SK-N-SH treated with all-trans-retinoic acid at 6 μM for 48 hours (cell line): ENCODE data around the gene SEMA4A.
A peak's percentile ranks its signal among the peaks of the same experiment; 100 is the strongest.

Source experiments
- ATAC-seq: fragments of 200-7000 bp; cut with Tn5 transposase; 3 replicates; pipeline ENCODE4 v1.9.1; 2020; ENCODE audit warnings: mild to moderate bottlenecking, moderate library complexity
- ARNTL ChIP-seq: fragments of 450-650 bp; formaldehyde crosslinking; IDR thresholded peaks from 2 replicates; pipeline ENCODE4 v1.5.0; 2020; ENCODE audit warnings: low read depth, mild to moderate bottlenecking, moderate library complexity, borderline replicate concordance
- BACH2 ChIP-seq: fragments of 250-450 bp; sonication (Bioruptor Pico); IDR thresholded peaks from 2 replicates; pipeline ENCODE4 v1.9.0; 2021; ENCODE audit warnings: mild to moderate bottlenecking, borderline replicate concordance
- CSDC2 ChIP-seq: fragments of 250-450 bp; sonication (Bioruptor Pico); IDR thresholded peaks from 2 replicates; pipeline ENCODE4 v1.5.0; 2020; ENCODE audit warnings: mild to moderate bottlenecking, moderate library complexity
- GLIS3 ChIP-seq: fragments of 250-450 bp; sonication (Bioruptor Pico); IDR thresholded peaks from 2 replicates; pipeline ENCODE4 v1.5.0; 2020; ENCODE audit warnings: mild to moderate bottlenecking, moderate library complexity
- ISL1 ChIP-seq: fragments of 250-450 bp; sonication (Bioruptor Pico); IDR thresholded peaks from 2 replicates; pipeline ENCODE4 v2.1.2; 2022; ENCODE audit warnings: mild to moderate bottlenecking, moderate library complexity
- OSR1 ChIP-seq: fragments of 250-450 bp; sonication (Bioruptor Pico); IDR thresholded peaks from 2 replicates; pipeline ENCODE4 v1.8.0; 2022; ENCODE audit warnings: moderate library complexity, mild to moderate bottlenecking, inconsistent platforms
- PPARA ChIP-seq: fragments of 250-450 bp; sonication (Bioruptor Pico); IDR thresholded peaks from 2 replicates; pipeline ENCODE4 v1.5.0; 2020; ENCODE audit warnings: mild to moderate bottlenecking, borderline replicate concordance
- RARB ChIP-seq: fragments of 250-450 bp; sonication (Bioruptor Pico); IDR thresholded peaks from 2 replicates; pipeline ENCODE4 v1.8.0; 2021; ENCODE audit warnings: mild to moderate bottlenecking, moderate library complexity
- SNAI2 ChIP-seq: fragments of 250-450 bp; sonication (Bioruptor Pico); IDR thresholded peaks from 2 replicates; pipeline ENCODE4 v1.5.0; 2020; ENCODE audit warnings: mild to moderate bottlenecking, moderate library complexity
- TOX ChIP-seq: fragments of 250-450 bp; sonication (Bioruptor Pico); IDR thresholded peaks from 2 replicates; pipeline ENCODE4 v1.8.0; 2021; ENCODE audit warnings: mild to moderate bottlenecking, moderate library complexity, borderline replicate concordance
- ZC3H10 ChIP-seq: fragments of 250-450 bp; sonication (Bioruptor Pico); IDR thresholded peaks from 2 replicates; pipeline ENCODE4 v1.5.1; 2021; ENCODE audit warnings: mild to moderate bottlenecking, moderate library complexity
- ZFP3 ChIP-seq: fragments of 250-450 bp; sonication (Bioruptor Pico); IDR thresholded peaks from 2 replicates; pipeline ENCODE4 v1.5.0; 2020; ENCODE audit warnings: mild to moderate bottlenecking, moderate library complexity
- ZFP30 ChIP-seq: fragments of 450-650 bp; formaldehyde crosslinking; IDR thresholded peaks from 2 replicates; pipeline ENCODE4 v1.5.0; 2022; ENCODE audit warnings: mild to moderate bottlenecking, moderate library complexity
- ZNF565 ChIP-seq: fragments of 450-650 bp; formaldehyde crosslinking; conservative IDR thresholded peaks from 2 replicates; pipeline ENCODE4 v1.5.0; 2020; ENCODE audit warnings: low read depth, mild to moderate bottlenecking, moderate library complexity
- ZNF8 ChIP-seq: fragments of 450-650 bp; formaldehyde crosslinking; IDR thresholded peaks from 2 replicates; pipeline ENCODE4 v1.5.0; 2020; ENCODE audit warnings: mild to moderate bottlenecking, moderate library complexity
- TF ChIP-seq, protein P1 (sequence below): fragments of 250-450 bp; sonication (Bioruptor Pico); IDR thresholded peaks from 2 replicates; pipeline ENCODE4 v1.5.1; 2021; ENCODE audit warnings: mild to moderate bottlenecking, moderate library complexity
- TF ChIP-seq, protein P2 (sequence below): fragments of 250-450 bp; sonication (Bioruptor Pico); IDR thresholded peaks from 2 replicates; pipeline ENCODE4 v1.8.0; 2021; ENCODE audit warnings: low read depth, mild to moderate bottlenecking, moderate library complexity, borderline replicate concordance
- TF ChIP-seq, protein P3 (sequence below): fragments of 250-450 bp; sonication (Bioruptor Pico); IDR thresholded peaks from 2 replicates; pipeline ENCODE4 v1.8.0; 2020; ENCODE audit warnings: mild to moderate bottlenecking, moderate library complexity, borderline replicate concordance
- TF ChIP-seq, protein P4 (sequence below): fragments of 250-450 bp; sonication (Bioruptor Pico); IDR thresholded peaks from 2 replicates; pipeline ENCODE4 v1.5.0; 2020; ENCODE audit warnings: mild to moderate bottlenecking, moderate library complexity

The SEMA4A gene

GRCh38 chr1:156128654-156129597 lies 24.5 kb upstream of the SEMA4A start:
- no peak for TF ChIP-seq SNAI2 (CRISPR knock-in tag)
- TF ChIP-seq, protein P1, sequence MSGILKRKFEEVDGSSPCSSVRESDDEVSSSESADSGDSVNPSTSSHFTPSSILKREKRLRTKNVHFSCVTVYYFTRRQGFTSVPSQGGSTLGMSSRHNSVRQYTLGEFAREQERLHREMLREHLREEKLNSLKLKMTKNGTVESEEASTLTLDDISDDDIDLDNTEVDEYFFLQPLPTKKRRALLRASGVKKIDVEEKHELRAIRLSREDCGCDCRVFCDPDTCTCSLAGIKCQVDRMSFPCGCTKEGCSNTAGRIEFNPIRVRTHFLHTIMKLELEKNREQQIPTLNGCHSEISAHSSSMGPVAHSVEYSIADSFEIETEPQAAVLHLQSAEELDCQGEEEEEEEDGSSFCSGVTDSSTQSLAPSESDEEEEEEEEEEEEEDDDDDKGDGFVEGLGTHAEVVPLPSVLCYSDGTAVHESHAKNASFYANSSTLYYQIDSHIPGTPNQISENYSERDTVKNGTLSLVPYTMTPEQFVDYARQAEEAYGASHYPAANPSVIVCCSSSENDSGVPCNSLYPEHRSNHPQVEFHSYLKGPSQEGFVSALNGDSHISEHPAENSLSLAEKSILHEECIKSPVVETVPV (CRISPR knock-in tag): no peak
- TF ChIP-seq ZNF565 (CRISPR knock-in tag): no peak
- TF ChIP-seq ZFP3: no peak
- TF ChIP-seq ZC3H10 (CRISPR knock-in tag): no peak
- no peak for TF ChIP-seq BACH2
- TF ChIP-seq ARNTL (CRISPR knock-in tag): no peak
- no peak for TF ChIP-seq GLIS3 (CRISPR knock-in tag)
- TF ChIP-seq, protein P2, sequence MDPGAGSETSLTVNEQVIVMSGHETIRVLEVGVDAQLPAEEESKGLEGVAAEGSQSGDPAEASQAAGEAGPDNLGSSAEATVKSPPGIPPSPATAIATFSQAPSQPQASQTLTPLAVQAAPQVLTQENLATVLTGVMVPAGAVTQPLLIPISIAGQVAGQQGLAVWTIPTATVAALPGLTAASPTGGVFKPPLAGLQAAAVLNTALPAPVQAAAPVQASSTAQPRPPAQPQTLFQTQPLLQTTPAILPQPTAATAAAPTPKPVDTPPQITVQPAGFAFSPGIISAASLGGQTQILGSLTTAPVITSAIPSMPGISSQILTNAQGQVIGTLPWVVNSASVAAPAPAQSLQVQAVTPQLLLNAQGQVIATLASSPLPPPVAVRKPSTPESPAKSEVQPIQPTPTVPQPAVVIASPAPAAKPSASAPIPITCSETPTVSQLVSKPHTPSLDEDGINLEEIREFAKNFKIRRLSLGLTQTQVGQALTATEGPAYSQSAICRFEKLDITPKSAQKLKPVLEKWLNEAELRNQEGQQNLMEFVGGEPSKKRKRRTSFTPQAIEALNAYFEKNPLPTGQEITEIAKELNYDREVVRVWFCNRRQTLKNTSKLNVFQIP: no peak
- peak; percentile 1 for ATAC-seq

DNA sequence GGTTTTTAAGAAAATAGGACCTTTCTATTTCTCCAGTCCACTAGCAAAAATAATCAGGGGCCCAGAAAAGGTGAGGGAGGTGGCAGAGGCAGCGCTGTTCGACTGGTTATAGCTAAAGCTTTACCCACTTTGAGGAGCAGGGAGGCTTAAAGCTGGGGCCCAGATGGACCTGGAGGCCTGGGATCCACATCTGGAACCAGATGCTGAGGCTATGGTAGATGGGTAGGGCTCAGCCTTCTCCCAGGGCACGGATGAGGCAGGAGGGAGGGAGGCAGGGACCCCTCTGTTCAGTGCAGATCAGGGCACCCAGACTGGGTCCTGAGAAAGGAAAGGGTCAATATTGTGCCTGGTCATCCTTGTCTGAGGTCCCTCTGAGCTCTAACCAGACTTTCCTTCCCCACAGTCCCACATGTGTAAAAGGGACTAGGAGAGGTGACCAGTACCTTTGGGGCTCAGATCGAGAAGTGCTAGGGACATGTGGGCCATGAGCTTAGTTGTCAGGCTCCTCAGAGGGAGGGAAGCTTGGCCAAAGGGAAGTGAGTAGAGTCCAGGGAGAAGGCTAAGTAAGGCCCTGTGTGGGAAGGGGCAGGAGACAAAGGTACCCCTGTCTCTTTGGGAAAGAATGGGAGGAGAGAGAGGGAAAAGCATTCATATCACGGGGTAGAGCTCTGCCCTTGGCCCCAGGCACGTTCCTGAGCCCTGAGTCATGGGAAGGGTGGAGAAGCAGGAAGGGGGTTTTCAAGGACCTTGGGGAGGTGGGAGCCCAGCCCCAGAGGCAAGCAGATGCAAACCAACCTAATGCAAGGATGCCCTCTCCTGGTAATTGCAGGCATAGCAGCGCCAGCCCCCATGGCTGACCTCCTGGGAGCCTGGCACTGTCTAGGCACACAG lies 23.5 kb upstream of the SEMA4A start:
- ATAC-seq: peak; percentile 41
- TF ChIP-seq ARNTL (CRISPR knock-in tag) (no peak), TOX (CRISPR knock-in tag) (peak; percentile 64; the same call in 1 of the 2 replicates), ZFP3 (peak; percentile 42; the same call in 1 of the 2 replicates)
- TF ChIP-seq, protein P3, sequence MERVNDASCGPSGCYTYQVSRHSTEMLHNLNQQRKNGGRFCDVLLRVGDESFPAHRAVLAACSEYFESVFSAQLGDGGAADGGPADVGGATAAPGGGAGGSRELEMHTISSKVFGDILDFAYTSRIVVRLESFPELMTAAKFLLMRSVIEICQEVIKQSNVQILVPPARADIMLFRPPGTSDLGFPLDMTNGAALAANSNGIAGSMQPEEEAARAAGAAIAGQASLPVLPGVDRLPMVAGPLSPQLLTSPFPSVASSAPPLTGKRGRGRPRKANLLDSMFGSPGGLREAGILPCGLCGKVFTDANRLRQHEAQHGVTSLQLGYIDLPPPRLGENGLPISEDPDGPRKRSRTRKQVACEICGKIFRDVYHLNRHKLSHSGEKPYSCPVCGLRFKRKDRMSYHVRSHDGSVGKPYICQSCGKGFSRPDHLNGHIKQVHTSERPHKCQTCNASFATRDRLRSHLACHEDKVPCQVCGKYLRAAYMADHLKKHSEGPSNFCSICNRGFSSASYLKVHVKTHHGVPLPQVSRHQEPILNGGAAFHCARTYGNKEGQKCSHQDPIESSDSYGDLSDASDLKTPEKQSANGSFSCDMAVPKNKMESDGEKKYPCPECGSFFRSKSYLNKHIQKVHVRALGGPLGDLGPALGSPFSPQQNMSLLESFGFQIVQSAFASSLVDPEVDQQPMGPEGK: peak; percentile 68
- TF ChIP-seq, all 23 proteins: peak for 3

DNA sequence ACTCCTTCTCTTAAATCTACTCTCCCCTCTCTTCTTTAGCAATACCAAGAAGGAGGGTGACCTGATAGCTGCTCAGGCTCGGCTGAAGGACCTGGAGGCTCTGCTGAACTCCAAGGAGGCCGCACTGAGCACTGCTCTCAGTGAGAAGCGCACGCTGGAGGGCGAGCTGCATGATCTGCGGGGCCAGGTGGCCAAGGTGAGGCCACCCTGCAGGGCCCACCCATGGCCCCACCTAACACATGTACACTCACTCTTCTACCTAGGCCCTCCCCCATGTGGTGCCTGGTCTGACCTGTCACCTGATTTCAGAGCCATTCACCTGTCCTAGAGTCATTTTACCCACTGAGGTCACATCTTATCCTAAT lies 22.8 kb upstream of the SEMA4A start:
- no peak for ATAC-seq
- no peak for TF ChIP-seq ZFP30
- TF ChIP-seq, protein P4, sequence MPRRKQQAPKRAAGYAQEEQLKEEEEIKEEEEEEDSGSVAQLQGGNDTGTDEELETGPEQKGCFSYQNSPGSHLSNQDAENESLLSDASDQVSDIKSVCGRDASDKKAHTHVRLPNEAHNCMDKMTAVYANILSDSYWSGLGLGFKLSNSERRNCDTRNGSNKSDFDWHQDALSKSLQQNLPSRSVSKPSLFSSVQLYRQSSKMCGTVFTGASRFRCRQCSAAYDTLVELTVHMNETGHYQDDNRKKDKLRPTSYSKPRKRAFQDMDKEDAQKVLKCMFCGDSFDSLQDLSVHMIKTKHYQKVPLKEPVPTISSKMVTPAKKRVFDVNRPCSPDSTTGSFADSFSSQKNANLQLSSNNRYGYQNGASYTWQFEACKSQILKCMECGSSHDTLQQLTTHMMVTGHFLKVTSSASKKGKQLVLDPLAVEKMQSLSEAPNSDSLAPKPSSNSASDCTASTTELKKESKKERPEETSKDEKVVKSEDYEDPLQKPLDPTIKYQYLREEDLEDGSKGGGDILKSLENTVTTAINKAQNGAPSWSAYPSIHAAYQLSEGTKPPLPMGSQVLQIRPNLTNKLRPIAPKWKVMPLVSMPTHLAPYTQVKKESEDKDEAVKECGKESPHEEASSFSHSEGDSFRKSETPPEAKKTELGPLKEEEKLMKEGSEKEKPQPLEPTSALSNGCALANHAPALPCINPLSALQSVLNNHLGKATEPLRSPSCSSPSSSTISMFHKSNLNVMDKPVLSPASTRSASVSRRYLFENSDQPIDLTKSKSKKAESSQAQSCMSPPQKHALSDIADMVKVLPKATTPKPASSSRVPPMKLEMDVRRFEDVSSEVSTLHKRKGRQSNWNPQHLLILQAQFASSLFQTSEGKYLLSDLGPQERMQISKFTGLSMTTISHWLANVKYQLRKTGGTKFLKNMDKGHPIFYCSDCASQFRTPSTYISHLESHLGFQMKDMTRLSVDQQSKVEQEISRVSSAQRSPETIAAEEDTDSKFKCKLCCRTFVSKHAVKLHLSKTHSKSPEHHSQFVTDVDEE (CRISPR knock-in tag): no peak

GRCh38 chr1:156134716-156135435 lies 18.5 kb upstream of the SEMA4A start:
- TF ChIP-seq, protein P3: no peak
- no peak for TF ChIP-seq CSDC2
- no peak for TF ChIP-seq ZFP30
- TF ChIP-seq BACH2: no peak
- TF ChIP-seq RARB: no peak
- no peak for TF ChIP-seq ZNF8
- TF ChIP-seq OSR1: no peak
- TF ChIP-seq ZFP3: no peak
- no peak for TF ChIP-seq ARNTL (CRISPR knock-in tag)
- TF ChIP-seq ZNF565 (CRISPR knock-in tag): no peak
- no peak for TF ChIP-seq PPARA (CRISPR knock-in tag)
- TF ChIP-seq, protein P4 (CRISPR knock-in tag): no peak
- no peak for TF ChIP-seq ISL1 (CRISPR knock-in tag)
- peak; percentile 0; the same call in 1 of the 3 replicates for ATAC-seq
